Upper lobe of left lung (tissue), 4 donors: ENCODE results near the gene LMCD1.

Experiments used
- CTCF ChIP-seq, 6 experiments: fragments of 450-650 bp in 4 of 6; fragments of 200-600 bp in 2 of 6; sonication (generic) in 2 of 6; IDR thresholded peaks; one replicate each; pipeline ENCODE4 v1.5.1; 2016 to 2019; ENCODE audit warnings: antibody characterized with exemption in 6 of 6
- EP300 ChIP-seq, 4 donors: sonication (generic); formaldehyde crosslinking; IDR thresholded peaks; one replicate each; pipeline ENCODE4 v1.5.1; 2017; ENCODE audit warnings: antibody characterized with exemption in 4 of 4, control low read depth in 2 of 4
- POLR2A ChIP-seq, 4 donors: fragments of 450-650 bp; IDR thresholded peaks; one replicate each; pipeline ENCODE4 v1.5.1; 2016 to 2017; ENCODE audit warnings: antibody characterized with exemption in 4 of 4, mild to moderate bottlenecking in 2 of 4

- TF ChIP-seq EP300 (IDR thresholded peaks at IDR 0.05) (no peak), CTCF (IDR thresholded peaks at IDR 0.05) (no peak), POLR2A (IDR thresholded peaks at IDR 0.05) (no peak)
Measured at GRCh38 chr3:8565376-8565775, 63.8 kb downstream of the LMCD1 start.
